K562 (cell line): Measurements from ENCODE around the gene SART1. TPM values are rescaled to one million over a fixed set of nuclear protein-coding genes. Genes with fewer than 3 reads are reported as not detected.
A peak's percentile ranks its signal among the peaks of the same experiment; 100 is the strongest.

Source experiments
- BCOR ChIP-seq: fragments of 450-650 bp; IDR thresholded peaks from 2 replicates; pipeline ENCODE4 v1.6.1; 2016
- DEAF1 ChIP-seq: fragments of 450-650 bp; formaldehyde crosslinking; IDR thresholded peaks from 2 replicates; pipeline ENCODE4 v1.4.0; 2020; ENCODE audit warnings: mild to moderate bottlenecking, moderate library complexity
- DPF2 ChIP-seq: fragments of 450-650 bp; IDR thresholded peaks from 2 replicates; pipeline ENCODE4 v1.6.1; 2016
- HNRNPUL1 ChIP-seq: fragments of 200-400 bp; formaldehyde crosslinking; IDR thresholded peaks from 2 replicates; pipeline ENCODE4 v1.6.1; 2017; ENCODE audit warnings: low read length
- MAZ ChIP-seq, 2 experiments: fragments of 450-650 bp in 1 of 2; sonication (generic) in 1 of 2; formaldehyde crosslinking; IDR thresholded peaks in 1 of 2; conservative IDR thresholded peaks in 1 of 2; 2 replicates each; pipeline versions ENCODE4 v1.4.0 to v1.5.0; 2020; ENCODE audit warnings: mild to moderate bottlenecking in 1 of 2, missing genetic modification reagents in 1 of 2
- MCM7 ChIP-seq, 2 experiments: fragments of 450-650 bp; IDR thresholded peaks; 2 replicates each; pipeline ENCODE4 v1.6.1; 2016 to 2018
- MLX ChIP-seq, 2 experiments: fragments of 450-650 bp in 1 of 2; sonication (generic) in 1 of 2; formaldehyde crosslinking; conservative IDR thresholded peaks; 2 replicates each; pipeline versions ENCODE4 v1.4.0 to v1.8.1; 2020 to 2022; ENCODE audit warnings: mild to moderate bottlenecking in 1 of 2, missing genetic modification reagents in 1 of 2
- MTA2 ChIP-seq: fragments of 450-650 bp; IDR thresholded peaks from 2 replicates; pipeline ENCODE4 v1.6.1; 2016; ENCODE audit warnings: low read depth
- MTA3 ChIP-seq: fragments of 450-650 bp; formaldehyde crosslinking; IDR thresholded peaks from 2 replicates; pipeline ENCODE4 v1.6.1; 2017; ENCODE audit warnings: mild to moderate bottlenecking, borderline replicate concordance
- NR0B1 ChIP-seq: fragments of 450-650 bp; IDR thresholded peaks from one replicate; pipeline ENCODE4 v1.6.1; 2018; ENCODE audit warnings: mild to moderate bottlenecking, moderate library complexity; ENCODE audit not compliant: partially characterized antibody
- RBM17 ChIP-seq: fragments of 200-400 bp; formaldehyde crosslinking; IDR thresholded peaks from 2 replicates; pipeline ENCODE4 v1.6.1; 2017; ENCODE audit warnings: low read depth, mild to moderate bottlenecking, low read length, borderline replicate concordance
- SETDB1 ChIP-seq: IDR thresholded peaks from one replicate; pipeline ENCODE4 v1.6.1; 2012; ENCODE audit warnings: low read length, control low read depth, inconsistent platforms
- TRIM25 ChIP-seq: fragments of 450-650 bp; IDR thresholded peaks from 2 replicates; pipeline ENCODE4 v1.7.0; 2016; ENCODE audit warnings: borderline replicate concordance
- U2AF2 ChIP-seq: fragments of 200-400 bp; formaldehyde crosslinking; optimal IDR thresholded peaks from 2 replicates; pipeline ENCODE3; 2017; ENCODE audit warnings: low read depth, mild to moderate bottlenecking, low read length
- ZBTB49 ChIP-seq: sonication (generic); formaldehyde crosslinking; IDR thresholded peaks from 2 replicates; pipeline ENCODE4 v1.8.0; 2022; ENCODE audit warnings: missing genetic modification reagents, mild to moderate bottlenecking, borderline replicate concordance
- ZNF511 ChIP-seq: sonication (generic); formaldehyde crosslinking; IDR thresholded peaks from 2 replicates; pipeline ENCODE4 v1.8.0; 2022; ENCODE audit warnings: mild to moderate bottlenecking, missing genetic modification reagents
- ZNF717 ChIP-seq: fragments of 250-450 bp; sonication (Bioruptor Pico); IDR thresholded peaks from 2 replicates; pipeline ENCODE4 v1.5.0; 2021
- polyA plus RNA-seq, 8 experiments: library from polyadenylated mRNA; depleted of rRNA in 4 of 8; stranded (reverse) in 5 of 8; unstranded in 3 of 8; fragments of >200 nt; fragmentation: Nextera tagmentation in 2 of 8; fragmentation: Illumina TruSeq in 1 of 8; extraction: Ambion mirVana in 2 of 8; extraction: Trizol in 1 of 8; gene quantifications; 2 replicates each; pipeline versions ENCODE4 v1.2.1 to v1.2.3, GENCODE V29; 2011 to 2014; ENCODE audit warnings: inconsistent platforms in 1 of 8, missing spikeins in 1 of 8
- total RNA-seq, 7 experiments: library from RNA; depleted of rRNA in 6 of 7; stranded (reverse); fragments of >200 nt in 6 of 7; fragmentation: Illumina TruSeq in 2 of 7; extraction: Trizol in 2 of 7; gene quantifications; 2 replicates each; pipeline versions ENCODE4 v1.2.1 to v1.2.3, GENCODE V29; 2011 to 2021; ENCODE audit warnings: low replicate concordance in 1 of 7

SART1 gene
- total and polyA plus RNA-seq, 9 of the 15 experiments (the other 6 are each of a cell fraction or from before 2014, with no cell fraction given): 4.8 to 84.1 (median 31.7) TPM

- TF ChIP-seq RBM17 (no peak), SETDB1 (no peak), NR0B1 (no peak), MTA2 (no peak), TRIM25 (no peak), U2AF2 (no peak), MAZ (CRISPR knock-in tag; conservative IDR thresholded peaks at IDR 0.05 in 1 of 2, IDR thresholded peaks at IDR 0.05 in 1 of 2) (peak; percentile 69 to 77; a peak in 2 of 4 replicates), ZBTB49 (CRISPR knock-in tag) (no peak), DEAF1 (CRISPR knock-in tag) (no peak), ZNF511 (CRISPR knock-in tag) (no peak), BCOR (no peak), MLX (CRISPR knock-in tag; conservative IDR thresholded peaks at IDR 0.05) (no peak), DPF2 (peak; percentile 59; the same call in 1 of the 2 replicates), ZNF717 (CRISPR knock-in tag) (no peak), HNRNPUL1 (no peak), MTA3 (0 out of 2 replicates have a peak, but pooled peaks have one; percentile 27), MCM7 (IDR thresholded peaks at IDR 0.05) (no peak)
These were observed 59.3 kb downstream of the SART1 start (continued) for GRCh38 chr11:66020618-66021357.
